ENCODE results near the gene RPP25L. TPM values are rescaled to one million over a fixed set of nuclear protein-coding genes. Genes with fewer than 3 reads are reported as not detected.

The RPP25L gene
- total RNA-seq, 1 donor from 2014 or later, result 17.4 TPM

DNA sequence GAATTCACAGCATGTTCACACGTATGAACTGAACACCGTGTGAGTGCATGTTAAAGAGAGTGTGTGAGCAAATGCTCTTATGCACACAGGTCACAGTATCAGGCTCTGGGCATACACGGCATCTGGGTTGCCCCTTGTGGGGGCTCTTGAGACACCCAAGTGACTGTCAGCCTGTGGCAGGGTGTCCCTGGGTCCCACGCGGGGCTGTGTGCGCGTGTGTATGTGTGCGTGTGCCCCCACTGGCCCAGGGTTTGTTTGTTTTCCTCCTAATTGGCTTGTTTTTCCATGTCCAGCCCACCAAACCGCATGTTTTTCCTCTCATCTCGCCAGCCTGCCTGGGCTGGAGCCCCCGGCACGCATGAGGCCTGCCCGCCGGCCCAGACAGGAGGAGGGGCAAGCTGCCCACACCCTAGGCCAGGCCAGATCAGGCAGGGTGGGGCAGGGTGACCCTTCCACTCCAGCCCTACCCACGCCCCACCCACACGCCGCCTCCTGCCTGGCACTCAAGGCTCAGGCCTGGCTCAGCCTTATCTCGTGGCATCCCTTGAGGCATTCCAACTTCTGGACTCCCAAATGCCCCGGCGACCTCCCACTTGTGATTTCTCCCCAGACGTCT is 51.2 kb downstream of the RPP25L start:
- Mint-ChIP-seq H3K4me3 (peak overlapping the region; percentile 19), H3K9me3 (peaks cover 10% of the 10 kb centered on the region), H3K27ac (peak overlapping the region; percentile 87), H3K4me1 (peaks cover 50% of the 10 kb centered on the region), H3K27me3 (ENCODE audit: insufficient read depth, low read depth) (peaks cover 8% of the 10 kb centered on the region), H3K36me3 (peaks cover 53% of the 10 kb centered on the region)
- Histone ChIP-seq H3K4me1 (peaks cover 43% of the 10 kb centered on the region), H2AFZ (replicated peaks) (no peak overlapping the region), H3K27me3 (no peaks in the 10 kb centered on the region), H3K4me2 (peak overlapping the region; percentile 68), H3K9ac (no peak overlapping the region), H3K27ac (peak overlapping the region; percentile 25), H3K4me3 (no peak overlapping the region), H3K9me3 (ENCODE audit: low read depth) (no peaks in the 10 kb centered on the region), H4K20me1 (ENCODE audit: low read depth) (no peaks in the 10 kb centered on the region), H3K79me2 (ENCODE audit: low read depth) (no peaks in the 10 kb centered on the region), H3F3A (ENCODE audit: low read depth) (peaks cover 26% of the 10 kb centered on the region), H3K36me3 (no peaks in the 10 kb centered on the region)
- DNase-seq (ENCODE audit: low spot score), result no peak
- TF ChIP-seq, protein P1, sequence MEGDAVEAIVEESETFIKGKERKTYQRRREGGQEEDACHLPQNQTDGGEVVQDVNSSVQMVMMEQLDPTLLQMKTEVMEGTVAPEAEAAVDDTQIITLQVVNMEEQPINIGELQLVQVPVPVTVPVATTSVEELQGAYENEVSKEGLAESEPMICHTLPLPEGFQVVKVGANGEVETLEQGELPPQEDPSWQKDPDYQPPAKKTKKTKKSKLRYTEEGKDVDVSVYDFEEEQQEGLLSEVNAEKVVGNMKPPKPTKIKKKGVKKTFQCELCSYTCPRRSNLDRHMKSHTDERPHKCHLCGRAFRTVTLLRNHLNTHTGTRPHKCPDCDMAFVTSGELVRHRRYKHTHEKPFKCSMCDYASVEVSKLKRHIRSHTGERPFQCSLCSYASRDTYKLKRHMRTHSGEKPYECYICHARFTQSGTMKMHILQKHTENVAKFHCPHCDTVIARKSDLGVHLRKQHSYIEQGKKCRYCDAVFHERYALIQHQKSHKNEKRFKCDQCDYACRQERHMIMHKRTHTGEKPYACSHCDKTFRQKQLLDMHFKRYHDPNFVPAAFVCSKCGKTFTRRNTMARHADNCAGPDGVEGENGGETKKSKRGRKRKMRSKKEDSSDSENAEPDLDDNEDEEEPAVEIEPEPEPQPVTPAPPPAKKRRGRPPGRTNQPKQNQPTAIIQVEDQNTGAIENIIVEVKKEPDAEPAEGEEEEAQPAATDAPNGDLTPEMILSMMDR (IDR thresholded peaks at IDR 0.05), result no peak
- TF ChIP-seq EZH2phosphoT487 (IDR thresholded peaks at IDR 0.05), result no peak
- TF ChIP-seq EZH2 (IDR thresholded peaks at IDR 0.05), result no peak

Small RNA genes lying within 50 kb of the gene (small RNA-seq; reads per million reads assigned to genes)
- gene CCL27, result not detected

Other genes with a start within 250 kb of the RPP25L start
- 0.03 and 0.04 TPM in 2 replicates for gene MYORG, start 235.2 kb downstream of the RPP25L start, total RNA-seq (ENCODE audit: low replicate concordance)
- gene FAM219A, start 153.5 kb downstream of the RPP25L start, total RNA-seq (ENCODE audit: low replicate concordance), result 4.2 and 6.5 TPM in 2 replicates
- gene DNAI1, start 153.3 kb downstream of the RPP25L start, total RNA-seq (ENCODE audit: low replicate concordance), result 0.52 and 1.3 TPM in 2 replicates
- gene ENHO, start 89.1 kb downstream of the RPP25L start, total RNA-seq (ENCODE audit: low replicate concordance), result 4.4 and 21.3 TPM in 2 replicates
- 8.6 and 37.2 TPM in 2 replicates for gene CNTFR, start 22.4 kb downstream of the RPP25L start, total RNA-seq (ENCODE audit: low replicate concordance)
- 45.6 and 98.3 TPM in 2 replicates for gene DCTN3, start 8.4 kb upstream of the RPP25L start, total RNA-seq (ENCODE audit: low replicate concordance)
- 4.7 and 5.3 TPM in 2 replicates for gene ARID3C, start 17.0 kb upstream of the RPP25L start, total RNA-seq (ENCODE audit: low replicate concordance)
- gene SIGMAR1, start 25.7 kb upstream of the RPP25L start, total RNA-seq (ENCODE audit: low replicate concordance), result 37.8 and 108 TPM in 2 replicates
- gene GALT, start 34.6 kb upstream of the RPP25L start, total RNA-seq (ENCODE audit: low replicate concordance), result 32.1 and 43.7 TPM in 2 replicates
- gene IL11RA, start 40.1 kb upstream of the RPP25L start, total RNA-seq (ENCODE audit: low replicate concordance), result 11.4 and 12.7 TPM in 2 replicates
- gene CCL27, start 50.6 kb upstream of the RPP25L start, total RNA-seq (ENCODE audit: low replicate concordance), result 0.37 and 0.67 TPM in 2 replicates
- not detected in 2 replicates for gene CCL19, start 79.2 kb upstream of the RPP25L start, total RNA-seq (ENCODE audit: low replicate concordance)
- gene CCL21, start 98.0 kb upstream of the RPP25L start, total RNA-seq (ENCODE audit: low replicate concordance), result not detected in 2 replicates